Astrocyte (in vitro differentiated cells and primary cell): ENCODE measurements around the gene ASCC3. TPM values are rescaled to one million over a fixed set of nuclear protein-coding genes. Genes with fewer than 3 reads are reported as not detected.

Experiments
- DNase-seq: peaks from one replicate; pipeline ENCODE4 v3.0.0-alpha.2; 2010; ENCODE audit warnings: low read depth
- FAIRE-seq: peaks from 2 replicates; lab custom pipeline; 2011; peaks lifted over from hg19 to GRCh38; lab: Jason Lieb, UNC
- H2AFZ ChIP-seq: 2 replicates; pipeline ENCODE4 v1.6.0; 2012; ENCODE audit warnings: low read depth, low read length, inconsistent platforms
- H3K27ac ChIP-seq: 2 replicates; pipeline ENCODE4 v1.5.1; 2011; ENCODE audit warnings: low read depth, low read length, inconsistent platforms
- H3K27me3 ChIP-seq: 2 replicates; pipeline ENCODE4 v1.6.0; 2011; ENCODE audit warnings: low read length, inconsistent platforms; ENCODE audit not compliant: insufficient read depth
- H3K36me3 ChIP-seq: 2 replicates; pipeline ENCODE4 v1.5.1; 2011; ENCODE audit warnings: low read length, inconsistent platforms; ENCODE audit not compliant: insufficient read depth
- H3K4me1 ChIP-seq: 2 replicates; pipeline ENCODE4 v1.5.1; 2011; ENCODE audit warnings: low read length, inconsistent platforms; ENCODE audit not compliant: insufficient read depth
- H3K4me2 ChIP-seq: 2 replicates; pipeline ENCODE4 v1.6.0; 2012; ENCODE audit warnings: low read length, inconsistent platforms
- H3K4me3 ChIP-seq: 2 replicates; pipeline ENCODE4 v1.5.1; 2011; ENCODE audit warnings: low read depth, mild to moderate bottlenecking, low read length, inconsistent platforms; ENCODE audit not compliant: insufficient read depth
- H3K79me2 ChIP-seq: 2 replicates; pipeline ENCODE4 v1.6.0; 2012; ENCODE audit warnings: mild to moderate bottlenecking, low read length, inconsistent platforms; ENCODE audit not compliant: insufficient read depth
- H3K9ac ChIP-seq: 2 replicates; pipeline ENCODE4 v1.6.0; 2012; ENCODE audit warnings: mild to moderate bottlenecking, low read length, inconsistent platforms
- H3K9me3 ChIP-seq: 2 replicates; pipeline ENCODE4 v1.5.1; 2012; ENCODE audit warnings: low read depth, mild to moderate bottlenecking, low read length, inconsistent platforms; ENCODE audit not compliant: insufficient read depth
- H4K20me1 ChIP-seq: 2 replicates; pipeline ENCODE4 v1.6.0; 2012; ENCODE audit warnings: low read length, inconsistent platforms; ENCODE audit not compliant: insufficient read depth
- H3K27ac Mint-ChIP-seq: one replicate; pipeline ENCODE4 v1.8.0; 2021; ENCODE audit warnings: mild to moderate bottlenecking, mixed read lengths; ENCODE audit not compliant: unreplicated experiment
- H3K27me3 Mint-ChIP-seq: one replicate; pipeline ENCODE4 v1.8.0; 2021; ENCODE audit warnings: low read depth, mixed read lengths; ENCODE audit not compliant: unreplicated experiment
- H3K36me3 Mint-ChIP-seq: one replicate; pipeline ENCODE4 v1.8.0; 2021; ENCODE audit warnings: low read depth, mixed read lengths; ENCODE audit not compliant: unreplicated experiment
- H3K4me1 Mint-ChIP-seq: one replicate; pipeline ENCODE4 v1.8.0; 2021; ENCODE audit warnings: low read depth, mixed read lengths; ENCODE audit not compliant: unreplicated experiment
- H3K4me3 Mint-ChIP-seq: one replicate; pipeline ENCODE4 v1.8.0; 2021; ENCODE audit warnings: mild to moderate bottlenecking, moderate library complexity, mixed read lengths; ENCODE audit not compliant: unreplicated experiment
- H3K9me3 Mint-ChIP-seq: one replicate; pipeline ENCODE4 v1.8.0; 2021; ENCODE audit warnings: mild to moderate bottlenecking, mixed read lengths; ENCODE audit not compliant: unreplicated experiment
- CTCF ChIP-seq: IDR thresholded peaks from 2 replicates; pipeline ENCODE4 v1.5.1; 2011; ENCODE audit warnings: low read depth, mild to moderate bottlenecking, inconsistent platforms, low read length, moderate library complexity; ENCODE audit not compliant: insufficient read depth
- EZH2 ChIP-seq: IDR thresholded peaks from 2 replicates; pipeline ENCODE4 v1.6.1; 2012; ENCODE audit warnings: mild to moderate bottlenecking, low read length, inconsistent platforms; ENCODE audit not compliant: insufficient read depth
- total RNA-seq: library from RNA; stranded (reverse); gene quantifications from 2 replicates; pipeline ENCODE4 v1.2.1, GENCODE V29; 2021

Gene ASCC3
- total RNA-seq, 1 donor from 2014 or later, result 138 TPM

GRCh38 chr6:100633096-100633777 is 247.9 kb downstream of the ASCC3 start:
- H3K4me2 ChIP-seq, result no peak overlapping the region
- H3K36me3 Mint-ChIP-seq, result peaks cover 17% of the 10 kb centered on the region
- peak; percentile 80 for FAIRE-seq
- peak overlapping the region; percentile 97 for H3K27ac Mint-ChIP-seq
- H3K27ac ChIP-seq, result peak overlapping the region; percentile 69
- H3K27me3 ChIP-seq, result no peaks in the 10 kb centered on the region
- peak; percentile 84 for DNase-seq
- peak overlapping the region; percentile 2 for H3K4me3 Mint-ChIP-seq
- H4K20me1 ChIP-seq, result no peaks in the 10 kb centered on the region
- TF ChIP-seq CTCF (no peak), EZH2 (no peak)
- H3K9me3 Mint-ChIP-seq, result peaks cover 4% of the 10 kb centered on the region
- H2AFZ ChIP-seq, result no peak overlapping the region
- peaks cover 10% of the 10 kb centered on the region for H3K4me1 Mint-ChIP-seq
- no peaks in the 10 kb centered on the region for H3K27me3 Mint-ChIP-seq
- peaks cover 7% of the 10 kb centered on the region for H3K4me1 ChIP-seq
- no peaks in the 10 kb centered on the region for H3K79me2 ChIP-seq
- peak overlapping the region; percentile 39 for H3K9ac ChIP-seq
- peaks cover 18% of the 10 kb centered on the region for H3K36me3 ChIP-seq
- H3K9me3 ChIP-seq, result no peaks in the 10 kb centered on the region
- H3K4me3 ChIP-seq, result no peak overlapping the region

- no peak for FAIRE-seq
- peaks cover 10% of the 10 kb centered on the region for H3K4me1 Mint-ChIP-seq
Measured at GRCh38 chr6:100630536-100630935, 250.6 kb downstream of the ASCC3 start.

More at GRCh38 chr6:100630536-100630935, 250.6 kb downstream of the ASCC3 start:
- Histone ChIP-seq H3K4me2 (no peak overlapping the region), H4K20me1 (no peaks in the 10 kb centered on the region), H3K27ac (no peak overlapping the region), H3K4me3 (no peak overlapping the region), H3K9me3 (no peaks in the 10 kb centered on the region), H3K27me3 (no peaks in the 10 kb centered on the region), H2AFZ (no peak overlapping the region), H3K9ac (no peak overlapping the region), H3K36me3 (peaks cover 7% of the 10 kb centered on the region), H3K79me2 (no peaks in the 10 kb centered on the region), H3K4me1 (peaks cover 7% of the 10 kb centered on the region)
- Mint-ChIP-seq H3K9me3 (no peaks in the 10 kb centered on the region), H3K27me3 (no peaks in the 10 kb centered on the region), H3K27ac (no peak overlapping the region), H3K36me3 (peaks cover 3% of the 10 kb centered on the region), H3K4me3 (no peak overlapping the region)
- TF ChIP-seq CTCF (no peak), EZH2 (no peak)
- no peak for DNase-seq
